H1 (cell line): ENCODE measurements around the gene TCERG1L. TPM values are rescaled to one million over a fixed set of nuclear protein-coding genes. Genes with fewer than 3 reads are reported as not detected.

Experiments used
- FOSL1 ChIP-seq: IDR thresholded peaks from 2 replicates; pipeline ENCODE4 v1.6.1; 2011; ENCODE audit warnings: mild to moderate bottlenecking, low read depth, low read length, moderate library complexity; ENCODE audit not compliant: insufficient read depth
- KDM5A ChIP-seq: fragments of 200-600 bp; IDR thresholded peaks from 2 replicates; pipeline ENCODE4 v1.7.1; 2012; ENCODE audit warnings: mild to moderate bottlenecking, low read length, inconsistent platforms, mixed read lengths
- SIX5 ChIP-seq: IDR thresholded peaks from 2 replicates; pipeline ENCODE4 v1.6.1; 2011; ENCODE audit warnings: mild to moderate bottlenecking, low read depth, low read length
- polyA plus RNA-seq, 7 experiments: library from polyadenylated mRNA; depleted of rRNA in 3 of 7; stranded (reverse) in 5 of 7; unstranded in 2 of 7; fragments of >200 nt in 5 of 7; fragments of 200-250 nt in 2 of 7; gene quantifications; 1 replicate in 5 of 7; 2 replicates in 1 of 7; 4 replicates in 1 of 7; pipeline versions ENCODE4 v1.2.1 to v1.2.3, GENCODE V29; 2011 to 2013; ENCODE audit warnings: missing spikeins in 2 of 7, mixed read lengths in 2 of 7
- total RNA-seq: library from RNA; stranded (reverse); fragmentation: NEBNext Ultra II Directional; extraction: Animal tissue kit (Norgen Biotek cat#: 25700); gene quantifications from 2 replicates; pipeline ENCODE4 v1.2.1, GENCODE V29; 2021
- TF ChIP-seq, protein P1 (sequence below): fragments of 300-600 bp; sonication (generic); IDR thresholded peaks from 2 replicates; pipeline ENCODE4 v1.7.1; 2012; ENCODE audit warnings: low read length, moderate library complexity, mild to moderate bottlenecking, inconsistent platforms; ENCODE audit not compliant: insufficient replicate concordance

The TCERG1L gene
- total and polyA plus RNA-seq, 2 of the 8 experiments (the other 6 are each of a cell fraction or from before 2014, with no cell fraction given) = 3.9 to 6.9 TPM

DNA sequence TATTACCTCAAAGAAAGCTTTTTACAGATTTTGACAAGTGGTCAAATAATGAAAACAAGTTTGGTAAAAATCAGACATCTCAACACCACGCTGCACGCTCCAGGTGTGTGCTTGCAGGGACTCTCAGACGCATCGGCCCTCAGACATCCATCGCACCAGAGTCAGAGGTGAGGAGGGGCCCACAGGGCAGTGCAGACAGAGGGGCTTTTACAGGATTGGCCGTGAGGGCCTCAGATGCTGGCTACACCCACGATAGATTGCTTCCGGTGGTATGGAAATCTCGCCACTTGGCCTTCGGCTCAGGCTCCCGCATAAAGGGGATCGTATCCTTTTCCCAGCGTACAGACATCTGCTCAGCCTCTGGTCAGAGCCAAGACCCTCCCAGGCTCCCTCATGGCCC lies 72.1 kb downstream of the TCERG1L start (continued):
- TF ChIP-seq, protein P1, sequence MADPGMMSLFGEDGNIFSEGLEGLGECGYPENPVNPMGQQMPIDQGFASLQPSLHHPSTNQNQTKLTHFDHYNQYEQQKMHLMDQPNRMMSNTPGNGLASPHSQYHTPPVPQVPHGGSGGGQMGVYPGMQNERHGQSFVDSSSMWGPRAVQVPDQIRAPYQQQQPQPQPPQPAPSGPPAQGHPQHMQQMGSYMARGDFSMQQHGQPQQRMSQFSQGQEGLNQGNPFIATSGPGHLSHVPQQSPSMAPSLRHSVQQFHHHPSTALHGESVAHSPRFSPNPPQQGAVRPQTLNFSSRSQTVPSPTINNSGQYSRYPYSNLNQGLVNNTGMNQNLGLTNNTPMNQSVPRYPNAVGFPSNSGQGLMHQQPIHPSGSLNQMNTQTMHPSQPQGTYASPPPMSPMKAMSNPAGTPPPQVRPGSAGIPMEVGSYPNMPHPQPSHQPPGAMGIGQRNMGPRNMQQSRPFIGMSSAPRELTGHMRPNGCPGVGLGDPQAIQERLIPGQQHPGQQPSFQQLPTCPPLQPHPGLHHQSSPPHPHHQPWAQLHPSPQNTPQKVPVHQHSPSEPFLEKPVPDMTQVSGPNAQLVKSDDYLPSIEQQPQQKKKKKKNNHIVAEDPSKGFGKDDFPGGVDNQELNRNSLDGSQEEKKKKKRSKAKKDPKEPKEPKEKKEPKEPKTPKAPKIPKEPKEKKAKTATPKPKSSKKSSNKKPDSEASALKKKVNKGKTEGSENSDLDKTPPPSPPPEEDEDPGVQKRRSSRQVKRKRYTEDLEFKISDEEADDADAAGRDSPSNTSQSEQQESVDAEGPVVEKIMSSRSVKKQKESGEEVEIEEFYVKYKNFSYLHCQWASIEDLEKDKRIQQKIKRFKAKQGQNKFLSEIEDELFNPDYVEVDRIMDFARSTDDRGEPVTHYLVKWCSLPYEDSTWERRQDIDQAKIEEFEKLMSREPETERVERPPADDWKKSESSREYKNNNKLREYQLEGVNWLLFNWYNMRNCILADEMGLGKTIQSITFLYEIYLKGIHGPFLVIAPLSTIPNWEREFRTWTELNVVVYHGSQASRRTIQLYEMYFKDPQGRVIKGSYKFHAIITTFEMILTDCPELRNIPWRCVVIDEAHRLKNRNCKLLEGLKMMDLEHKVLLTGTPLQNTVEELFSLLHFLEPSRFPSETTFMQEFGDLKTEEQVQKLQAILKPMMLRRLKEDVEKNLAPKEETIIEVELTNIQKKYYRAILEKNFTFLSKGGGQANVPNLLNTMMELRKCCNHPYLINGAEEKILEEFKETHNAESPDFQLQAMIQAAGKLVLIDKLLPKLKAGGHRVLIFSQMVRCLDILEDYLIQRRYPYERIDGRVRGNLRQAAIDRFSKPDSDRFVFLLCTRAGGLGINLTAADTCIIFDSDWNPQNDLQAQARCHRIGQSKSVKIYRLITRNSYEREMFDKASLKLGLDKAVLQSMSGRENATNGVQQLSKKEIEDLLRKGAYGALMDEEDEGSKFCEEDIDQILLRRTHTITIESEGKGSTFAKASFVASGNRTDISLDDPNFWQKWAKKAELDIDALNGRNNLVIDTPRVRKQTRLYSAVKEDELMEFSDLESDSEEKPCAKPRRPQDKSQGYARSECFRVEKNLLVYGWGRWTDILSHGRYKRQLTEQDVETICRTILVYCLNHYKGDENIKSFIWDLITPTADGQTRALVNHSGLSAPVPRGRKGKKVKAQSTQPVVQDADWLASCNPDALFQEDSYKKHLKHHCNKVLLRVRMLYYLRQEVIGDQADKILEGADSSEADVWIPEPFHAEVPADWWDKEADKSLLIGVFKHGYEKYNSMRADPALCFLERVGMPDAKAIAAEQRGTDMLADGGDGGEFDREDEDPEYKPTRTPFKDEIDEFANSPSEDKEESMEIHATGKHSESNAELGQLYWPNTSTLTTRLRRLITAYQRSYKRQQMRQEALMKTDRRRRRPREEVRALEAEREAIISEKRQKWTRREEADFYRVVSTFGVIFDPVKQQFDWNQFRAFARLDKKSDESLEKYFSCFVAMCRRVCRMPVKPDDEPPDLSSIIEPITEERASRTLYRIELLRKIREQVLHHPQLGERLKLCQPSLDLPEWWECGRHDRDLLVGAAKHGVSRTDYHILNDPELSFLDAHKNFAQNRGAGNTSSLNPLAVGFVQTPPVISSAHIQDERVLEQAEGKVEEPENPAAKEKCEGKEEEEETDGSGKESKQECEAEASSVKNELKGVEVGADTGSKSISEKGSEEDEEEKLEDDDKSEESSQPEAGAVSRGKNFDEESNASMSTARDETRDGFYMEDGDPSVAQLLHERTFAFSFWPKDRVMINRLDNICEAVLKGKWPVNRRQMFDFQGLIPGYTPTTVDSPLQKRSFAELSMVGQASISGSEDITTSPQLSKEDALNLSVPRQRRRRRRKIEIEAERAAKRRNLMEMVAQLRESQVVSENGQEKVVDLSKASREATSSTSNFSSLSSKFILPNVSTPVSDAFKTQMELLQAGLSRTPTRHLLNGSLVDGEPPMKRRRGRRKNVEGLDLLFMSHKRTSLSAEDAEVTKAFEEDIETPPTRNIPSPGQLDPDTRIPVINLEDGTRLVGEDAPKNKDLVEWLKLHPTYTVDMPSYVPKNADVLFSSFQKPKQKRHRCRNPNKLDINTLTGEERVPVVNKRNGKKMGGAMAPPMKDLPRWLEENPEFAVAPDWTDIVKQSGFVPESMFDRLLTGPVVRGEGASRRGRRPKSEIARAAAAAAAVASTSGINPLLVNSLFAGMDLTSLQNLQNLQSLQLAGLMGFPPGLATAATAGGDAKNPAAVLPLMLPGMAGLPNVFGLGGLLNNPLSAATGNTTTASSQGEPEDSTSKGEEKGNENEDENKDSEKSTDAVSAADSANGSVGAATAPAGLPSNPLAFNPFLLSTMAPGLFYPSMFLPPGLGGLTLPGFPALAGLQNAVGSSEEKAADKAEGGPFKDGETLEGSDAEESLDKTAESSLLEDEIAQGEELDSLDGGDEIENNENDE = no peak
- TF ChIP-seq FOSL1 = no peak
- no peak for TF ChIP-seq KDM5A
- no peak for TF ChIP-seq SIX5
